Measurements from ENCODE around the gene HOXB5.

The HOXB5 gene

GRCh38 chr17:48559840-48560817 is 33.5 kb downstream of the HOXB5 start:
- no peak for DNase-seq (ENCODE audit: low read depth in 2 of 2)

GRCh38 chr17:48559122-48559839 is 34.3 kb downstream of the HOXB5 start:
- no peak for DNase-seq (ENCODE audit: low read depth in 2 of 2)

- DNase-seq (ENCODE audit: low read depth in 2 of 2), result no peak
These were observed 34.8 kb downstream of the HOXB5 start for GRCh38 chr17:48558831-48559121.

GRCh38 chr17:48558057-48558830 is 35.3 kb downstream of the HOXB5 start:
- DNase-seq (ENCODE audit: low read depth in 2 of 2), result no peak

- no peak for DNase-seq (ENCODE audit: low read depth in 2 of 2)
These were observed 36.8 kb downstream of the HOXB5 start for GRCh38 chr17:48556576-48557401.

GRCh38 chr17:48556229-48556575 is 37.4 kb downstream of the HOXB5 start:
- DNase-seq (ENCODE audit: low read depth in 2 of 2), result no peak

- no peak for DNase-seq (ENCODE audit: low read depth in 2 of 2)
These were observed 38.0 kb downstream of the HOXB5 start for GRCh38 chr17:48555258-48556228.

- DNase-seq (ENCODE audit: low read depth in 2 of 2), result no peak
These were observed 38.9 kb downstream of the HOXB5 start for GRCh38 chr17:48554412-48555257.

- DNase-seq (ENCODE audit: low read depth in 2 of 2), result no peak
These were observed 39.8 kb downstream of the HOXB5 start for GRCh38 chr17:48553826-48554225.

- DNase-seq (ENCODE audit: low read depth in 2 of 2), result no peak
These were observed 40.4 kb downstream of the HOXB5 start for GRCh38 chr17:48553190-48553547.

GRCh38 chr17:48552466-48553189 is 41.0 kb downstream of the HOXB5 start:
- DNase-seq (ENCODE audit: low read depth in 2 of 2), result no peak

GRCh38 chr17:48551596-48552465 is 41.7 kb downstream of the HOXB5 start:
- no peak for DNase-seq (ENCODE audit: low read depth in 2 of 2)

GRCh38 chr17:48551214-48551555 is 42.4 kb downstream of the HOXB5 start:
- DNase-seq (ENCODE audit: low read depth in 2 of 2), result no peak

- no peak for DNase-seq (ENCODE audit: low read depth in 2 of 2)
These were observed 42.9 kb downstream of the HOXB5 start for GRCh38 chr17:48550502-48551213.

- DNase-seq (ENCODE audit: low read depth in 2 of 2), result no peak
These were observed 43.6 kb downstream of the HOXB5 start for GRCh38 chr17:48549914-48550501.

- no peak for DNase-seq (ENCODE audit: low read depth in 2 of 2)
These were observed 44.3 kb downstream of the HOXB5 start for GRCh38 chr17:48549281-48549630.
